ENCODE measurements around the gene GNAQ. TPM values are rescaled to one million over a fixed set of nuclear protein-coding genes. Genes with fewer than 3 reads are reported as not detected.
"Not testable (repeated sequence)": the region's sequence is repeated elsewhere in the genome, so short reads cannot be mapped to it uniquely, and the experiment has no call there.

GNAQ gene
- total RNA-seq, 6 donors from 2014 or later = 50.3 to 117 (median 94.3) TPM

DNA sequence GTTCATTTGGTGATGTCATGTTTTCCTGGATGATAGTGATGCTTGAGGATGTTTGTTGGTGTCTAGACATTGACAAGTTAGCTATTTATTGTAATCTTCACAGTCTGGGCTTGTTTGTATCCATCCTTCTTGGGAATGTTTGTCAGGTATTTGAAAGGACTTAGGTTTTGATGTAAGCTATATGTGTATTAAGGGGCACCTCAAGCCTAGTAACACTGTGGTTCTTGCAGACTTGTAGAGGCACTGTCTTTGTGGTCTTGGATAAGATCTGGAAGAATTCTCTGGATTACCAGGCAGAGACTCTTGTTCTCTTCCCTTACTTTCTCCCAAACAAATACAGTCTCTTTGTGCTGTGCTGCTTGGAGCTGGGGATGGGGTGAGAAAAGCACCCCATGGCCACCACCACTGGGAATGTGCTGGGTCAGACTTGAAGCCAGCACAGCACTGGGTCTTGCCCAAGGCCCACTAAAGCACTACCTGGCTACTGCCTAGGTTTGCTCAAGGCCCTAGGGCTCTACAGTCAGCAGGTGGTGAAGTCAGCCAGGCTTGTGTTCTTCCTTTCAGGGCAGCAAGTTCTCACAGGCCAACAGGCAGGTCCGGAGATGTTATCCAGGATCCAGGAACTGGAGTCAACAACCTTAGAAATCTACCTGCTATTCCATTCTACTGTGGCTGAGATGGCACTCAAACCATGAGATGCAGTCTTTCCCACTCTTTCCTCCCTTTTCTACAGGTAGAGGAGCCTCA is 334.2 kb downstream of the GNAQ start:
- no peaks in the 10 kb centered on the region for H3K27me3 ChIP-seq
- no peak for TF ChIP-seq EP300 (IDR thresholded peaks at IDR 0.05)
- TF ChIP-seq POLR2AphosphoS5 (IDR thresholded peaks at IDR 0.05) = no peak
- TF ChIP-seq, protein P1, sequence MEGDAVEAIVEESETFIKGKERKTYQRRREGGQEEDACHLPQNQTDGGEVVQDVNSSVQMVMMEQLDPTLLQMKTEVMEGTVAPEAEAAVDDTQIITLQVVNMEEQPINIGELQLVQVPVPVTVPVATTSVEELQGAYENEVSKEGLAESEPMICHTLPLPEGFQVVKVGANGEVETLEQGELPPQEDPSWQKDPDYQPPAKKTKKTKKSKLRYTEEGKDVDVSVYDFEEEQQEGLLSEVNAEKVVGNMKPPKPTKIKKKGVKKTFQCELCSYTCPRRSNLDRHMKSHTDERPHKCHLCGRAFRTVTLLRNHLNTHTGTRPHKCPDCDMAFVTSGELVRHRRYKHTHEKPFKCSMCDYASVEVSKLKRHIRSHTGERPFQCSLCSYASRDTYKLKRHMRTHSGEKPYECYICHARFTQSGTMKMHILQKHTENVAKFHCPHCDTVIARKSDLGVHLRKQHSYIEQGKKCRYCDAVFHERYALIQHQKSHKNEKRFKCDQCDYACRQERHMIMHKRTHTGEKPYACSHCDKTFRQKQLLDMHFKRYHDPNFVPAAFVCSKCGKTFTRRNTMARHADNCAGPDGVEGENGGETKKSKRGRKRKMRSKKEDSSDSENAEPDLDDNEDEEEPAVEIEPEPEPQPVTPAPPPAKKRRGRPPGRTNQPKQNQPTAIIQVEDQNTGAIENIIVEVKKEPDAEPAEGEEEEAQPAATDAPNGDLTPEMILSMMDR (IDR thresholded peaks at IDR 0.05) = no peak
- TF ChIP-seq POLR2A (IDR thresholded peaks at IDR 0.05) = no peak
- ATAC-seq (ENCODE audit: low FRiP score in 2 of 2) (no peak), DNase-seq (no peak)
- no peaks in the 10 kb centered on the region for H3K4me1 ChIP-seq
- no peak overlapping the region for H3K27ac ChIP-seq
- no peaks in the 10 kb centered on the region for H3K9me3 ChIP-seq
- H3K36me3 ChIP-seq = no peaks in the 10 kb centered on the region
- WGBS, 2 donors = 100% methylated on average over 1 of the region's 1 CpG
- H3K4me3 ChIP-seq = no peak overlapping the region

DNA sequence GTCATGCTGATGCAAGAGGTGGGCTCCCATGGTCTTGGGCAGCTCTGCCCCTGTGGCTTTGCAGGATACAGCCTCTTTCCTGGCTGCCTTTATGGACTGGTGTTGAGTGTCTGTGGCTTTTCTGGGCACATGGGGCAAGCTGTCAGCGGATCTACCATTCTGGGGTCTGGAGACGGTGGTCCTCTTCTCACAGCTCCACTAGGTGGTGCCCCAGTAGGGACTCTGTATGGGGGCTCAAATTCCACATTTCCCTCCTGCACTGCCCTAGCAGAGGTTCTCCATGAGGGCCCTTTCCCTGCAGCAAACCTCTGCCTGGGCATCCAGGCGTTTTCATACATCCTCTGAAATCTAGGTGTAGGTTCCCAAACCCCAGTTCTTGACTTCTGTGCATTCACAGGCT is 340.9 kb downstream of the GNAQ start:
- H3K4me3 ChIP-seq; DNase-seq; H3K36me3 ChIP-seq; H3K27ac ChIP-seq; H3K27me3 ChIP-seq; H3K9me3 ChIP-seq; ATAC-seq (ENCODE audit: low FRiP score in 2 of 2); H3K4me1 ChIP-seq: not testable (repeated sequence)
- 97 to 100% methylated on average over 2 of the region's 3 CpGs for WGBS, 2 donors

DNA sequence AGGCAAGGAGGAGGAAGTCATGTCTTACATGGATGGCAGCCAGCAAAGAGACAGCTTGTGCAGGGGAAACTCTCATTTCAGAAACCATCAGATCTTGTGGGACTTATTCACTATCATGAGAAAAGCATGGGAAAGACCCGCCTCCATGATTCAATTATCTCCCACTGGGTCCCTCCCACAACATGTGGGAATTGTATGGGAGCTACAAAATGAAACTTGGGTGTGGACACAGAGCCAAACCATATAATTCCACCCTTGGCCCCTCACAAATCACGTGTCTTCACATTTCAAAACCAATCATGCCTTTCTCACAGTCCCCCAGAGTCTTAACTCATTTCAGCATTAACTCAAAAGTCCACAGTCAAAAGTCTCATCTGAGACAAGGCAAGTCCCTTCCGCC is 341.5 kb downstream of the GNAQ start:
- H3K4me3 ChIP-seq; ATAC-seq (ENCODE audit: low FRiP score in 2 of 2); H3K9me3 ChIP-seq; H3K4me1 ChIP-seq; H3K36me3 ChIP-seq; DNase-seq; H3K27me3 ChIP-seq; H3K27ac ChIP-seq: not testable (repeated sequence)
- WGBS, 2 donors = 90 to 92% methylated on average over 3 of the region's 3 CpGs

DNA sequence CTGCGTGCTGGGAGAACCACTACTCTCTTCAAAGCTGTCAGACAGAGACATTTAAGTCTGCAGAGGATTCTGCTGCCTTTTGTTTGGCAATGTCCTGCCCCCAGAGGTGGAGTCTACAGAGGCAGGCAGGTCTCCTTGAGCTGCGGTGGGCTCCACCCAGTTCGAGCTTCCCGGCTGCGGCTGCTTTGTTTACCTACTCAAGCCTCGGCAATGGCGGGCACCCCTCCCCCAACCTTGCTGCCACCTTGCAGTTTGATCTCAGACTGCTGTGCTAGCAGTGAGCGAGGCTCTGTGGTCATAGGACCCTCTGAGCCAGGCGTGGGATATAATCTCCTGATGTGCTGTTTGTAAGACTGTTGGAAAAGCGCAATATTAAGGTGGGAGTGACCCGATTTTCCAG is 343.9 kb downstream of the GNAQ start:
- peak in 1 of 2 donors; percentile 32 for DNase-seq
- 94 to 96% methylated on average over 7 to 11 of the region's 11 CpGs for WGBS, 2 donors
- H3K27ac ChIP-seq; ATAC-seq (ENCODE audit: low FRiP score in 2 of 2); H3K4me1 ChIP-seq; H3K36me3 ChIP-seq; H3K4me3 ChIP-seq; H3K27me3 ChIP-seq; H3K9me3 ChIP-seq: not testable (repeated sequence)

DNA sequence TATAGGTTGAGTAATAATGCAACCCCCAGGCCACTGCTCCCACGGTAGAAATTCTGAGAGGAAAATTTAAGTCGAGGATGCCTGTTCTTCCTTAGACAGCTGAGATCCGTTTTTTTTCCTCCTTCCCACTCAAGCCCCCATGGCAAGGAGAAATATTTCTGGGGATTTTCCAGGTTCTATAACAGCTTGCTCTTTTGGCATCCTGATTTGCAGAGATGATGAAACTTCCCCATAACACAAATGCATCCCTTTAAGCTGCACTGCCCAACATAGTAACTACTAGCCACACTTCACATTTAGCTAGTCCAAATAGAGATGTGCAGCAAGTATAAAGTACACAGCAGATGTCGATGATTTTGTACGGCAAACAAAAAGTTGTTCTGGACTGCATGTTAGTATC is 351.0 kb downstream of the GNAQ start:
- H3K4me1 ChIP-seq = peaks cover 0 to 6% (median 3%) of the 10 kb centered on the region in 4 donors
- WGBS, 2 donors = 73 to 80% methylated on average over 5 of the region's 5 CpGs
- H3K36me3 ChIP-seq = no peaks in the 10 kb centered on the region
- H3K4me3 ChIP-seq = no peak overlapping the region
- no peaks in the 10 kb centered on the region for H3K27me3 ChIP-seq
- ATAC-seq (ENCODE audit: low FRiP score in 2 of 2) = no peak
- H3K27ac ChIP-seq = no peak overlapping the region
- no peaks in the 10 kb centered on the region for H3K9me3 ChIP-seq
- DNase-seq = no peak
- TF ChIP-seq, protein P1 (IDR thresholded peaks at IDR 0.05) = no peak
- TF ChIP-seq POLR2AphosphoS5 (IDR thresholded peaks at IDR 0.05) (no peak), POLR2A (IDR thresholded peaks at IDR 0.05) (no peak), EP300 (IDR thresholded peaks at IDR 0.05) (no peak)

DNA sequence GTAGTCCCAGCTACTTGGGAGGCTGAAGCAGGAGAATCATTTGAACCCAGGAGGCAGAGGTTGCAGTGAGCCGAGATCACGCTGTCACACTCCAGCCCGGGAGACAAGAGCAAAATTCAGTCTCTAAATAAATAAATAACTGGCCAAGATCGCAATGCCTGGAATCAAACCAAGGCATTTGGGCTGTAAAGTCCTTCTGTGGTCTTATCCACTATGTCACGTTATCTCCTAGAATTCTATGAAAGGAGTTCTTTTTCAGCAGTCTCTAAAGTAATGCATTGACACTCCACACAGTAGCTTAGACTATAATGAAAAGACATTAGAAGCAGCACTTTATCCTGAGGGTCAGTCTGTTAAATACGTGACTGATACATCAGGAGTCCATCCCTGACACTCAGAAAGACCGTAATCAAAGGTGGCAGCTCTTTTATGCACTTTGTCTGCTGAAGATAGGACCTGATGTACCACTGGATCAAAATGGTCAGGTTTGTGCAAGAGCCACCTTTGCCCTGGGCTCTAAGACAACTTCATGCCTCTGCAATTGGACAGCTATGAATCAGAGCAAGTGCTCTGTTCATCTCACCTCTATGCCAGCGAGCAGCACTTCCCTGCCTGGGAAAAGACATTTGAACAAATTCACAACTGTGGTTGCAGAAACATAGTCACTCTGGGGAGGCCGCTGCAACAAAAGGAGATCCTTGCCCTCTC is 351.8 kb downstream of the GNAQ start:
- ATAC-seq (ENCODE audit: low FRiP score in 2 of 2) (no peak), DNase-seq (no peak)
- no peaks in the 10 kb centered on the region for H3K9me3 ChIP-seq
- WGBS, 2 donors = 82 to 89% methylated on average over 9 of the region's 9 CpGs
- H3K27ac ChIP-seq = no peak overlapping the region
- TF ChIP-seq POLR2AphosphoS5 (IDR thresholded peaks at IDR 0.05) = no peak
- TF ChIP-seq, protein P1 (IDR thresholded peaks at IDR 0.05) = no peak
- no peak for TF ChIP-seq POLR2A (IDR thresholded peaks at IDR 0.05)
- TF ChIP-seq EP300 (IDR thresholded peaks at IDR 0.05) = no peak
- peaks cover 0 to 6% (median 3%) of the 10 kb centered on the region in 4 donors for H3K4me1 ChIP-seq
- no peak overlapping the region for H3K4me3 ChIP-seq
- H3K36me3 ChIP-seq = no peaks in the 10 kb centered on the region
- no peaks in the 10 kb centered on the region for H3K27me3 ChIP-seq

All from upper lobe of left lung (tissue), 6 donors.